H9 (cell line): Measurements from ENCODE around the gene PCOLCE2. TPM values are rescaled to one million over a fixed set of nuclear protein-coding genes. Genes with fewer than 3 reads are reported as not detected.

Experiments used
- DNase-seq: peaks from one replicate; pipeline ENCODE4 v3.0.0-alpha.2; 2017
- H2AFZ ChIP-seq: one replicate; pipeline ENCODE4 v1.6.1; 2013; ENCODE audit warnings: mild to moderate bottlenecking, low read length, control low read depth, moderate library complexity
- H2AK5ac ChIP-seq: 2 replicates; pipeline ENCODE4 v1.6.1; 2013; ENCODE audit warnings: low read length, control low read depth, mixed read lengths; ENCODE audit not compliant: insufficient read length
- H2BK120ac ChIP-seq: one replicate; pipeline ENCODE4 v1.6.1; 2013; ENCODE audit warnings: low read depth, mild to moderate bottlenecking, low read length, control low read depth, inconsistent platforms; ENCODE audit not compliant: poor library complexity, severe bottlenecking
- H2BK12ac ChIP-seq: 2 replicates; pipeline ENCODE4 v1.6.1; 2013; ENCODE audit warnings: low read length, control low read depth, mixed read lengths, low read depth; ENCODE audit not compliant: insufficient read length
- H2BK15ac ChIP-seq: 2 replicates; pipeline ENCODE4 v1.6.1; 2013; ENCODE audit warnings: low read depth, low read length, control low read depth
- H2BK20ac ChIP-seq: one replicate; pipeline ENCODE4 v1.6.1; 2013; ENCODE audit warnings: low read depth, mild to moderate bottlenecking, low read length, control low read depth, inconsistent platforms; ENCODE audit not compliant: poor library complexity, severe bottlenecking
- H2BK5ac ChIP-seq: 2 replicates; pipeline ENCODE4 v1.6.1; 2013; ENCODE audit warnings: low read length, control low read depth, mixed read lengths; ENCODE audit not compliant: insufficient read length
- H3K14ac ChIP-seq: 2 replicates; pipeline ENCODE4 v1.6.1; 2013; ENCODE audit warnings: low read length, control low read depth; ENCODE audit not compliant: insufficient read depth
- H3K18ac ChIP-seq: 2 replicates; pipeline ENCODE4 v1.6.1; 2013; ENCODE audit warnings: low read depth, mild to moderate bottlenecking, mixed read lengths, low read length, control low read depth; ENCODE audit not compliant: insufficient read length
- H3K23ac ChIP-seq: 2 replicates; pipeline ENCODE4 v1.6.1; 2013; ENCODE audit warnings: low read length, control low read depth, mixed read lengths, low read depth; ENCODE audit not compliant: insufficient read length
- H3K23me2 ChIP-seq: 2 replicates; pipeline ENCODE4 v1.6.1; 2013; ENCODE audit warnings: low read depth, mild to moderate bottlenecking, mixed read lengths, low read length, control low read depth; ENCODE audit not compliant: insufficient read length, poor library complexity, severe bottlenecking
- H3K27ac ChIP-seq: 2 replicates; pipeline ENCODE4 v1.5.1; 2013; ENCODE audit warnings: low read length, control low read depth, mixed read lengths, low read depth; ENCODE audit not compliant: insufficient read length
- H3K27me3 ChIP-seq: 2 replicates; pipeline ENCODE4 v1.6.1; 2013; ENCODE audit warnings: low read length, control low read depth, inconsistent platforms; ENCODE audit not compliant: insufficient read depth
- H3K4ac ChIP-seq: 2 replicates; pipeline ENCODE4 v1.6.1; 2013; ENCODE audit warnings: low read depth, mild to moderate bottlenecking, control low read depth, inconsistent platforms, low read length, moderate library complexity
- H3K4me1 ChIP-seq: 2 replicates; pipeline ENCODE4 v1.6.1; 2013; ENCODE audit warnings: low read length, control low read depth, inconsistent platforms; ENCODE audit not compliant: insufficient read depth
- H3K4me2 ChIP-seq: 2 replicates; pipeline ENCODE4 v1.6.1; 2013; ENCODE audit warnings: low read length, control low read depth, mixed read lengths; ENCODE audit not compliant: insufficient read length, insufficient read depth
- H3K56ac ChIP-seq: 2 replicates; pipeline ENCODE4 v1.6.1; 2013; ENCODE audit warnings: low read depth, mild to moderate bottlenecking, mixed read lengths, low read length, control low read depth; ENCODE audit not compliant: insufficient read length
- H3K79me1 ChIP-seq: 2 replicates; pipeline ENCODE4 v1.6.1; 2013; ENCODE audit warnings: low read depth, mild to moderate bottlenecking, moderate library complexity, low read length, control low read depth, inconsistent platforms; ENCODE audit not compliant: insufficient read depth, poor library complexity, severe bottlenecking
- H3K79me2 ChIP-seq: 2 replicates; pipeline ENCODE4 v1.6.1; 2013; ENCODE audit warnings: low read length, control low read depth, inconsistent platforms; ENCODE audit not compliant: insufficient read depth
- H3K9ac ChIP-seq: 2 replicates; pipeline ENCODE4 v1.6.1; 2013; ENCODE audit warnings: low read length, control low read depth, mixed read lengths; ENCODE audit not compliant: insufficient read length; ENCODE audit errors: extremely low read depth
- H3K9me3 ChIP-seq: one replicate; pipeline ENCODE4 v1.6.1; 2013; ENCODE audit warnings: low read depth, low read length, inconsistent platforms; ENCODE audit not compliant: control insufficient read depth
- H3T11ph ChIP-seq: one replicate; pipeline ENCODE4 v1.6.1; 2013; ENCODE audit warnings: mild to moderate bottlenecking, low read length, control low read depth, inconsistent platforms
- H4K20me1 ChIP-seq: one replicate; pipeline ENCODE4 v1.6.1; 2013; ENCODE audit not compliant: control insufficient read depth, insufficient read length, insufficient read depth
- H4K5ac ChIP-seq: 2 replicates; pipeline ENCODE4 v1.6.1; 2013; ENCODE audit warnings: low read depth, mild to moderate bottlenecking, mixed read lengths, low read length, control low read depth; ENCODE audit not compliant: insufficient read length
- H4K8ac ChIP-seq: replicated peaks from 2 replicates; pipeline ENCODE4 v1.6.1; 2013; ENCODE audit warnings: low read length, control low read depth, mixed read lengths, low read depth; ENCODE audit not compliant: insufficient read length
- H4K91ac ChIP-seq: 2 replicates; pipeline ENCODE4 v1.6.1; 2013; ENCODE audit warnings: low read depth, mild to moderate bottlenecking, moderate library complexity, mixed read lengths, low read length, control low read depth; ENCODE audit not compliant: insufficient read length
- H3K27ac Mint-ChIP-seq, 3 experiments: 2 replicates in 2 of 3; 3 replicates in 1 of 3; pipeline ENCODE4 v1.8.0; 2020 to 2021; ENCODE audit warnings: mixed read lengths in 3 of 3, mild to moderate bottlenecking in 1 of 3, moderate library complexity in 1 of 3
- H3K27me3 Mint-ChIP-seq: 2 replicates; pipeline ENCODE4 v1.8.0; 2021; ENCODE audit warnings: low read depth, mild to moderate bottlenecking, moderate library complexity, mixed read lengths
- H3K36me3 Mint-ChIP-seq, 3 experiments: 2 replicates in 2 of 3; 3 replicates in 1 of 3; pipeline ENCODE4 v1.8.0; 2020 to 2021; ENCODE audit warnings: low read depth in 3 of 3, mixed read lengths in 3 of 3; ENCODE audit not compliant: insufficient read depth in 1 of 3
- H3K4me1 Mint-ChIP-seq, 2 experiments: 2 replicates each; pipeline ENCODE4 v1.8.0; 2020; ENCODE audit warnings: mixed read lengths in 2 of 2
- H3K4me3 Mint-ChIP-seq, 2 experiments: 2 replicates in 1 of 2; 3 replicates in 1 of 2; pipeline ENCODE4 v1.8.0; 2020 to 2021; ENCODE audit warnings: mild to moderate bottlenecking in 2 of 2, mixed read lengths in 2 of 2, moderate library complexity in 1 of 2
- H3K9me3 Mint-ChIP-seq, 2 experiments: 2 replicates in 1 of 2; 3 replicates in 1 of 2; pipeline ENCODE4 v1.8.0; 2020; ENCODE audit warnings: mild to moderate bottlenecking in 2 of 2, mixed read lengths in 2 of 2, moderate library complexity in 1 of 2
- WGBS: extraction: QIAGEN DNeasy Blood & Tissue Kit; methylation state at CpG from one replicate; pipeline ENCODE4 v1.1.7; 2013; ENCODE audit warnings: missing lambda C conversion rate, low lambda C conversion rate, mixed read lengths; ENCODE audit not compliant: insufficient read length; ENCODE audit errors: extremely low coverage; 5-methylcytosine and 5-hydroxymethylcytosine counted together
- total RNA-seq: library from RNA; stranded (reverse); gene quantifications from 2 replicates; pipeline ENCODE4 v1.2.1, GENCODE V29; 2021
- TF ChIP-seq, protein P1 (sequence below): fragments of 200-600 bp; sonication (generic); conservative IDR thresholded peaks from 3 replicates; pipeline ENCODE4 v1.8.0; 2021; ENCODE audit warnings: antibody characterized with exemption, mild to moderate bottlenecking

The PCOLCE2 gene
- total RNA-seq, 1 experiment from 2014 or later: 9.2 TPM

DNA sequence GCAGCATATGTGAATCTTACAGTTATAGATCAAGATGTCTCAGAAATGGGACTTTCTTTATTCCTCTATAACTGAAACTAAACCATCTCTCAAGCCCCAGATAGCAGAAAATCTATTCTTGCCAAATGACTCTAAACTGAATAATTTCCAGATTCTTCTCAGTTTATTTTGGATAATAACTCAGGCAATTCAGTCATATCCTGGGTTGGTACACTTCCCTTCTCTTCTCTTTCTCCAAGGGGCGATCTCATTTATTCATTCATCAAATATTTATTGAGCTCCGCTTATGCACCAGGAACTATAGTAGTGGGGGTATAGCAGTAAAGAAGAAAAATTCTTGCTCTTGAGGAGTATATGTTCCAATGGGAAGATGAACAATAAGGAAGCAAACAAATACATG, 13.5 kb upstream of the PCOLCE2 start:
- Mint-ChIP-seq H3K9me3 (peaks cover 0 to 6% of the 10 kb centered on the region in 2 experiments; a peak in 1 of 5 replicates), H3K27ac (no peak overlapping the region), H3K36me3 (no peaks in the 10 kb centered on the region), H3K4me1 (peaks cover 3 to 12% of the 10 kb centered on the region in 2 experiments; a peak in 3 of 4 replicates), H3K27me3 (no peaks in the 10 kb centered on the region), H3K4me3 (no peak overlapping the region)
- H3K27me3 ChIP-seq: no peaks in the 10 kb centered on the region
- H3K9ac ChIP-seq: no peak overlapping the region
- H4K91ac ChIP-seq: no peak overlapping the region
- no peak overlapping the region for H2AK5ac ChIP-seq
- H3K4ac ChIP-seq: no peak overlapping the region
- no peaks in the 10 kb centered on the region for H3K23me2 ChIP-seq
- H3K4me2 ChIP-seq: no peak overlapping the region
- no peaks in the 10 kb centered on the region for H3K4me1 ChIP-seq
- TF ChIP-seq, protein P1, sequence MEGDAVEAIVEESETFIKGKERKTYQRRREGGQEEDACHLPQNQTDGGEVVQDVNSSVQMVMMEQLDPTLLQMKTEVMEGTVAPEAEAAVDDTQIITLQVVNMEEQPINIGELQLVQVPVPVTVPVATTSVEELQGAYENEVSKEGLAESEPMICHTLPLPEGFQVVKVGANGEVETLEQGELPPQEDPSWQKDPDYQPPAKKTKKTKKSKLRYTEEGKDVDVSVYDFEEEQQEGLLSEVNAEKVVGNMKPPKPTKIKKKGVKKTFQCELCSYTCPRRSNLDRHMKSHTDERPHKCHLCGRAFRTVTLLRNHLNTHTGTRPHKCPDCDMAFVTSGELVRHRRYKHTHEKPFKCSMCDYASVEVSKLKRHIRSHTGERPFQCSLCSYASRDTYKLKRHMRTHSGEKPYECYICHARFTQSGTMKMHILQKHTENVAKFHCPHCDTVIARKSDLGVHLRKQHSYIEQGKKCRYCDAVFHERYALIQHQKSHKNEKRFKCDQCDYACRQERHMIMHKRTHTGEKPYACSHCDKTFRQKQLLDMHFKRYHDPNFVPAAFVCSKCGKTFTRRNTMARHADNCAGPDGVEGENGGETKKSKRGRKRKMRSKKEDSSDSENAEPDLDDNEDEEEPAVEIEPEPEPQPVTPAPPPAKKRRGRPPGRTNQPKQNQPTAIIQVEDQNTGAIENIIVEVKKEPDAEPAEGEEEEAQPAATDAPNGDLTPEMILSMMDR: no peak
- H4K5ac ChIP-seq: no peak overlapping the region
- H3K9me3 ChIP-seq: no peaks in the 10 kb centered on the region
- H4K20me1 ChIP-seq: no peaks in the 10 kb centered on the region
- no peak overlapping the region for H3K27ac ChIP-seq
- no peak overlapping the region for H2BK15ac ChIP-seq
- no peak overlapping the region for H3K56ac ChIP-seq
- H3K79me2 ChIP-seq: no peaks in the 10 kb centered on the region
- no peak overlapping the region for H3K23ac ChIP-seq
- no peaks in the 10 kb centered on the region for H3K79me1 ChIP-seq
- WGBS: no CpG with 5 or more reads among the region's 2 CpGs
- H3K14ac ChIP-seq: no peak overlapping the region
- H2AFZ ChIP-seq: no peak overlapping the region
- no peak overlapping the region for H2BK12ac ChIP-seq
- H2BK120ac ChIP-seq: no peak overlapping the region
- H2BK20ac ChIP-seq: no peak overlapping the region
- no peak overlapping the region for H4K8ac ChIP-seq
- H3T11ph ChIP-seq: no peak overlapping the region
- no peak for DNase-seq
- no peak overlapping the region for H3K18ac ChIP-seq
- H2BK5ac ChIP-seq: no peak overlapping the region
